GM18861 (cell line): ENCODE data around the gene KIF4B.

Experiments
- ATAC-seq: cut with Tn5 transposase; IDR thresholded peaks from one replicate; pipeline ENCODE4 v1.9.1; 2021; ENCODE audit not compliant: unreplicated experiment

Gene KIF4B

DNA sequence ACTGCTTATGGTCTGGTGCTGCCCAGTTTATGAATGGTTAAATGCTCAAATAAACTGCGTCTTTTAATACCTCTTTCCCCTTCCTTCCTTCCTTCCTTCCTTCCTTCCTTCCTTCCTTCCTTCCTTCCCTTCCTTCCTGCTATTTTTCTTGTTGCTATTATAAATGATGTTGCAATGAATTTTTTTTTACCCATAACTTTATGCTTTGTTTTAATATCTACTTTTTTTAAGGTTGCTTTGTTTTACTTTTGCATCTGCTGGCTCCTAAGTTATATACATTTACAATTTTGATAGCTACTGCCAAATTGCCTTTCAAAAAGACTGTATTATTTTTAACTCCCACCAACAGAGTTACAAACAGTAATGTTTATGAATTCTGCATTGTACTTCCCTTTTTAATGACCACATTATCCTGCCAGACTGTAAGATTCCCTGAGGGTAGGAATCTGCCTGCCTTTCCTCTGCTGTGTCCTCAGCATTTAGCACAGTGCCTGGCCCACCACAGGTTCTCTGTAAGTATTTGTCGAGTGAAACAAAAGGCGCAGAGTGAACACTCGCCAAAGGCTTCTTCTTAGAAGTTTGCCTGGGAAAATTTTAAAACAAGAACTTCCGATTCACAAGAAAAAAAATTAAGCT is 36.9 kb downstream of the KIF4B start:
- ATAC-seq = no peak

DNA sequence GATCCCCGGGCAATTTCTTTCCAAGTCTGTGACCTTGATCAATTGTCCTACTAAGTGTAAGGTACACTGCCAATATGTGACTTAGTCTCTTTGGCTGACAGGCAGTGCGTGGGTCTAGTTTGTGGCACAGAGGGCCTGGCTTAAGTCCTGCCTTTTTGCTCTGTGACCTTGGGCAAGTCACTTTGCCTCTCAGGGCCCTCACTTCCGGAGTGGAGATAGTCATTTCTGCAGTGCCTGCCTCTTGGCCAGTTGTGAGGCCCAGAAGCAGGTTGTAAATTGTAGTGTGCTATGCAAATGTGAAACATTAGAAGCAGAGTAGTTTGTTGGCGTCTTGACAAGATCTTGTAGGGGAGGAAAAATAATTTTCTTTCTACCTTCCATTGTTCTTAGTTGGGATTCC is 39.0 kb downstream of the KIF4B start:
- no peak for ATAC-seq

DNA sequence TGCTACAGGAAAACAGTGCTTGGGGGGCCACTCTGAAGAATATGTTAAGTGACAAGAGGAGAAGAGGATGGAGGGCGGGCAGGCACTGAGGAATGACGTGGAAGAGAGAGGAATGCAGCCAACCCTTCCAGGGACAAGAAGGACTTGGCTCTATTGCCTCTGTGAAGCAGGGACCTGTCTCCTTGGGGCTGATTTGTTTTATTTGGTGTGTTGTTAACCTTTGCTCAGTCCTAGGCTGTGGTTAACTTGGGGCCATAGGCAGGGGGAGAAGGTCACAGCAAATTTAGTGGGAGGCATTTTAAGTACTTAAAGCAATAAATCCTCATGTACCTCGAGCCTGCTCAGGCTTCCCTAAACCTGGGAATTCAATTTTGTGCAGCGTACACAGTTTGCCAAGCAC is 39.9 kb downstream of the KIF4B start:
- ATAC-seq = no peak

DNA sequence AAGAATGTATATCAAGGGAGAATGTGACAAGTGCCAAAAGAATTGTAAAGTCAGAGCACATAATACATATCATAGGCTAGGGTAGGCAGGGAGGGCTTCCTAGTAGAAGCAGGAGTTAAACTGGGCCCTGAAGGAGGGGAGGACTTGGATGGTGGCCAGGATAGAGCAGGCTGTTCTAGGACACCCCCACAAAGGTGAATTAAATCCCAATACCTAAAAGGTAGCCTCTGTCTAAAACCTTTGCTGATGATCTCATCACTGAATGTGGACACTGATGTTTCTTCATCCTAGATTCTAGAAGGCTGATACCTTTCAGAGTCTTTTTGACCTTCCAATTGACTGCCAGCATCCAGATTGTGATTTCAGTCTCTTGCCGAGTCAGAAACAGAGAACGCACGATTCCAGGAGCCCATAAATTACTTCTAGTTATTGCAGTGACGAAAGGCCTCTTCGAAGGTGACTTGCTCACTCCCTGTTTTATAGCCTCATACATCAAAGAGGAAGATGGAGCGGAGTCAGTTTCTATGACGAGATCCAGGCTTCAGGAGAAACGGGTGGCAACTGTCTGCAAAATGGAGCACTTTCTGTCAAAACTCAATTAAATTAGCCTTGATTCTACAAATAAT is 43.2 kb downstream of the KIF4B start:
- no peak for ATAC-seq

DNA sequence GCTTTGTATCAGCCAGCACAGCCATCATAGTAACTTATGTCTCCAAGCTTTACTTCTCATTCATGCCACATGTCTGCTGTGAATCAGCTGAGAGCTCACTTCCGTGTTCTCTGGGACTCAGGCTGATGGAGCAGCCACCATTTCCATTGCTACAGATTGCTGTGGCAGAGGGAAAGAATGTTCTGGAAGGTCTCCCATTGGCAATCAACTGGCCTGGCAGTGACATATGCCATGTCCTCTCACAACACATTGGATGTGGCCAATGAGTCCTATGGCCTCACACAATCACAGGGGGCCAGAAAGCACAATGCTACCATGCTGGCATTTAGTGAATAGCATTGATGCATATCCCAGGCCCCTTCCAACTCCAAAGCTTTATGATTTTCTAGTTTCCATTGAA is 44.1 kb downstream of the KIF4B start:
- no peak for ATAC-seq

DNA sequence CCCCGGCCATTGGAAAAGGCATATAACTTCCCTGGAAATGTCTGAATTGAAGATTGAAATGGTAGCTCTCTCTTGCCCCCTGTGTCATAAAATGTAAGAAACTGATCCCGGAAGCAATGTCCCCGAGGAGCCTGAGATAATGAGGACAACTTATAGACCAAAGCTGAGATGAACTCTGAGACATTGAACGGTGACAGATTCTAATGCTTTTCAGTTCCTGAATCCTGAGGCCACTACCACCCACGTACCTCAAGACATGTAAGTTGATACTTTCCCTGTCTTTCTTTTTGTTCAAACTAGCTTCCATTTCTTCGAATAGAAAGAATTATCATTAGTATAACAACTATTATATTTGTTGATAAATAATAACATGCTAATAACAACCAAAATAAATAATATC is 51.0 kb downstream of the KIF4B start:
- no peak for ATAC-seq

DNA sequence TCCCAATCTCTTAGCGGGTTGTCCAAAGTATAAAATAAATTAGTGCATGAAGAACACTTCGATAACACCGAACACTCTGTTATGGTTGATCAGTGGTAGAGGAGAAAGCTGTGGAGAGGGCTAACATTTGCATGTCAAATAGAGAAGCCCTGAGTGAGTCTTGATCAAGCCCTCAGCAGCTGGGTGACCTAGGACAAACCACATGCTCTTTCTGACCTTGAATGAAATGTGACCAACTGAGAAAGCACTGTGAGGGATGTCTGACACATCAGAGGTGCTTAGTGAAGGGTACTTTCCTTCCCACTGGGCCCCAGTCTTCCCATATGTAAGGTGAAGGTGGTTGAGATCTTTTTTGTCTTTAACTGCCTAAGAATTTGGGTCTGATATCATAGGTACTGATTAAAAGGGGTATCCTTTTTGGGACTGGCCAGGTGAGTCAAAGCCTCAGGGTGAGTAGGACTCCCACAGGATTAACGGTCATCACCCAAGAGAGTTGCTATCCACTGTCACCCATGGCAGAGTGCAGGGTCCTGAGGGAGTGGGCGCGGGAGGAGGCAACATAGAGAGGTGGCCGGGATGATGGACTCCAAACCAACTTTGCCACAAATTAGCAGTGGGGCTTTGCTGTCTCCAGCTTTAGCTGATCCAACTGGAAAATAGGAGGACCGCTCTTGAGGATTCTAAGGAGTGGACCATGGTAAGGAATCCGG is 53.5 kb downstream of the KIF4B start:
- no peak for ATAC-seq
